IMR-90 (cell line): Measurements from ENCODE around the gene MLKL. TPM values are rescaled to one million over a fixed set of nuclear protein-coding genes. Genes with fewer than 3 reads are reported as not detected.

ENCODE experiments used
- ATAC-seq: fragments of 200-7000 bp; cut with Tn5 transposase; 2 replicates; pipeline ENCODE4 v1.9.1; 2020; ENCODE audit warnings: low read depth, mild to moderate bottlenecking, moderate library complexity
- BruUV-seq: library from RNA; stranded (reverse); fragments of 400-500 nt; replicated peaks from 2 replicates; lab custom pipeline; 2021; lab: Mats Ljungman, UMichigan
- CTCF ChIA-PET: fragments of 300-600 bp; formaldehyde crosslinking; extraction: SDS; loops from one replicate; lab custom pipeline; 2021; ENCODE audit warnings: antibody characterized with exemption; lab: Yijun Ruan, JAX
- POLR2A ChIA-PET: fragments of 300-600 bp; sonication (Branson Sonifier 250); formaldehyde crosslinking; loops from one replicate; lab custom pipeline; 2022; ENCODE audit warnings: antibody characterized with exemption; ENCODE audit not compliant: unreplicated experiment; lab: Charles Lee
- DNase-seq: peaks from one replicate; pipeline ENCODE4 v3.0.0; 2013
- H2AFZ ChIP-seq: replicated peaks from 2 replicates; pipeline ENCODE3; 2013; ENCODE audit warnings: low read length, mild to moderate bottlenecking; ENCODE audit not compliant: poor library complexity
- H2AK5ac ChIP-seq: 2 replicates; pipeline ENCODE4 v1.6.1; 2013; ENCODE audit warnings: low read depth, low read length, inconsistent platforms
- H2AK9ac ChIP-seq: replicated peaks from 2 replicates; pipeline ENCODE3; 2013; ENCODE audit warnings: mild to moderate bottlenecking, low read depth, low read length, moderate library complexity; ENCODE audit not compliant: poor library complexity
- H2BK120ac ChIP-seq: 2 replicates; pipeline ENCODE4 v1.6.1; 2013; ENCODE audit warnings: low read depth, low read length, inconsistent platforms
- H2BK15ac ChIP-seq: 3 replicates; pipeline ENCODE4 v1.6.1; 2013; ENCODE audit warnings: low read depth, low read length, inconsistent platforms
- H2BK20ac ChIP-seq: 2 replicates; pipeline ENCODE4 v1.6.1; 2013; ENCODE audit warnings: low read depth, mild to moderate bottlenecking, inconsistent platforms, low read length, moderate library complexity
- H2BK5ac ChIP-seq: 2 replicates; pipeline ENCODE4 v1.6.1; 2013; ENCODE audit warnings: mild to moderate bottlenecking, low read depth, low read length, inconsistent platforms; ENCODE audit not compliant: poor library complexity, severe bottlenecking
- H3K14ac ChIP-seq: replicated peaks from 2 replicates; pipeline ENCODE4 v1.6.1; 2013; ENCODE audit warnings: low read depth, low read length, inconsistent platforms
- H3K18ac ChIP-seq: 2 replicates; pipeline ENCODE4 v1.6.1; 2013; ENCODE audit warnings: low read depth, low read length, control low read depth
- H3K23ac ChIP-seq: 2 replicates; pipeline ENCODE4 v1.6.1; 2013; ENCODE audit warnings: low read depth, low read length, inconsistent platforms
- H3K27ac ChIP-seq: 2 replicates; pipeline ENCODE4 v1.5.1; 2013; ENCODE audit warnings: mild to moderate bottlenecking, control low read depth, low read length; ENCODE audit not compliant: insufficient read depth
- H3K27me3 ChIP-seq: 2 replicates; pipeline ENCODE4 v1.6.1; 2013; ENCODE audit warnings: low read length; ENCODE audit not compliant: control insufficient read depth, insufficient read depth
- H3K36me3 ChIP-seq: 2 replicates; pipeline ENCODE4 v1.6.1; 2013; ENCODE audit warnings: low read length, mixed read lengths; ENCODE audit not compliant: control insufficient read depth, insufficient read depth
- H3K4ac ChIP-seq: 2 replicates; pipeline ENCODE4 v1.6.1; 2013; ENCODE audit warnings: low read depth, low read length, inconsistent platforms
- H3K4me1 ChIP-seq: 2 replicates; pipeline ENCODE4 v1.6.1; 2013; ENCODE audit warnings: low read length, mixed read lengths; ENCODE audit not compliant: control insufficient read depth, insufficient read depth
- H3K4me2 ChIP-seq: 2 replicates; pipeline ENCODE4 v1.6.1; 2013; ENCODE audit warnings: low read depth, mild to moderate bottlenecking, control low read depth, low read length, moderate library complexity
- H3K4me3 ChIP-seq: 2 replicates; pipeline ENCODE4 v1.5.1; 2013; ENCODE audit warnings: low read depth, mild to moderate bottlenecking, control low read depth, low read length, moderate library complexity; ENCODE audit not compliant: insufficient read depth
- H3K56ac ChIP-seq: 2 replicates; pipeline ENCODE4 v1.6.1; 2013; ENCODE audit warnings: low read length, inconsistent platforms; ENCODE audit not compliant: insufficient read depth; ENCODE audit errors: extremely low read depth
- H3K79me1 ChIP-seq, 2 experiments: 2 replicates each; pipeline ENCODE4 v1.6.1; 2013; ENCODE audit warnings: low read length in 2 of 2, inconsistent platforms in 1 of 2, low read depth in 1 of 2
- H3K9ac ChIP-seq: 2 replicates; pipeline ENCODE4 v1.6.1; 2013; ENCODE audit warnings: low read depth, low read length, control low read depth
- H3K9me1 ChIP-seq: 2 replicates; pipeline ENCODE4 v1.6.1; 2013; ENCODE audit warnings: low read length, inconsistent platforms; ENCODE audit not compliant: insufficient read depth
- H3K9me3 ChIP-seq: 2 replicates; pipeline ENCODE4 v1.6.1; 2013; ENCODE audit warnings: low read length; ENCODE audit not compliant: control insufficient read depth, insufficient read depth
- H4K20me1 ChIP-seq: 2 replicates; pipeline ENCODE4 v1.6.1; 2013; ENCODE audit warnings: low read length, inconsistent platforms; ENCODE audit not compliant: insufficient read depth
- H4K5ac ChIP-seq: 2 replicates; pipeline ENCODE4 v1.6.1; 2013; ENCODE audit warnings: mild to moderate bottlenecking, low read depth, low read length, control low read depth
- H4K8ac ChIP-seq, 2 experiments: 2 replicates each; pipeline ENCODE4 v1.6.1; 2013; ENCODE audit warnings: low read depth in 2 of 2, low read length in 2 of 2, control low read depth in 1 of 2, inconsistent platforms in 1 of 2
- H4K91ac ChIP-seq: 2 replicates; pipeline ENCODE4 v1.6.1; 2013; ENCODE audit warnings: low read depth, low read length, inconsistent platforms; ENCODE audit not compliant: insufficient read depth
- CEBPB ChIP-seq: IDR thresholded peaks from 2 replicates; pipeline ENCODE4 v1.6.1; 2012; ENCODE audit warnings: low read depth, low read length, improper control_type of control experiment
- CHD1 ChIP-seq: IDR thresholded peaks from 2 replicates; pipeline ENCODE4 v1.6.1; 2012; ENCODE audit warnings: low read depth, low read length, improper control_type of control experiment
- ELK1 ChIP-seq: fragments of 150-350 bp; IDR thresholded peaks from 2 replicates; pipeline ENCODE4 v1.6.1; 2016; ENCODE audit warnings: low read depth, mild to moderate bottlenecking, low read length, moderate library complexity, borderline replicate concordance
- FOS ChIP-seq: fragments of 150-350 bp; IDR thresholded peaks from 2 replicates; pipeline ENCODE4 v1.6.1; 2016; ENCODE audit warnings: low read depth, low read length
- MAFK ChIP-seq: IDR thresholded peaks from 2 replicates; pipeline ENCODE4 v1.6.1; 2012; ENCODE audit warnings: low read depth, low read length, improper control_type of control experiment
- MXI1 ChIP-seq: IDR thresholded peaks from 2 replicates; pipeline ENCODE4 v1.6.1; 2012; ENCODE audit warnings: low read depth, mild to moderate bottlenecking, low read length, moderate library complexity, borderline replicate concordance
- NFE2L2 ChIP-seq: fragments of 150-350 bp; IDR thresholded peaks from 2 replicates; pipeline ENCODE4 v1.6.1; 2016; ENCODE audit warnings: low read depth, mild to moderate bottlenecking, low read length
- POLR2A ChIP-seq: IDR thresholded peaks from 2 replicates; pipeline ENCODE4 v1.6.1; 2012; ENCODE audit warnings: mild to moderate bottlenecking, low read depth, low read length
- RCOR1 ChIP-seq: IDR thresholded peaks from 2 replicates; pipeline ENCODE4 v1.6.1; 2012; ENCODE audit warnings: mild to moderate bottlenecking, low read length, improper control_type of control experiment; ENCODE audit not compliant: insufficient replicate concordance
- RFX5 ChIP-seq: IDR thresholded peaks from 2 replicates; pipeline ENCODE4 v1.8.0; 2012; ENCODE audit warnings: low read depth, mild to moderate bottlenecking, low read length, moderate library complexity
- SMC3 ChIP-seq: fragments of 150-350 bp; IDR thresholded peaks from 2 replicates; pipeline ENCODE4 v1.6.1; 2016; ENCODE audit warnings: low read depth, mild to moderate bottlenecking, antibody characterized with exemption, low read length, moderate library complexity
- WGBS, 2 experiments: methylation state at CpG; one replicate each; pipeline versions ENCODE4 v1.1.5 to v1.1.7; 2013; ENCODE audit warnings: missing lambda C conversion rate in 2 of 2; ENCODE audit not compliant: insufficient read length in 1 of 2; ENCODE audit errors: extremely low coverage in 2 of 2; 5-methylcytosine and 5-hydroxymethylcytosine counted together
- dilution Hi-C: fragments of 300-500 bp; cut with HindIII; formaldehyde crosslinking; loops from one replicate; pipeline ENCODE4 v1.14.3; 2018; ENCODE audit warnings: low sequenced_read_pairs; ENCODE audit not compliant: unreplicated experiment
- in situ Hi-C: fragments of 300-500 bp; cut with MboI; formaldehyde crosslinking; loops from 3 replicates; pipeline ENCODE4 v1.14.3; 2019; ENCODE audit warnings: low sequenced_read_pairs, inconsistent platforms, mixed read lengths
- intact Hi-C: fragments of 100-400 bp; cut with micrococcal nuclease; formaldehyde crosslinking; loops from 2 replicates; pipeline ENCODE4 v1.10.0; 2022
- polyA plus RNA-seq, 3 experiments: library from polyadenylated mRNA; depleted of rRNA; stranded (reverse); fragments of >200 nt; gene quantifications; 2 replicates each; pipeline ENCODE4 v1.2.3, GENCODE V29; 2012; ENCODE audit warnings: low replicate concordance in 1 of 3
- total RNA-seq: library from RNA; depleted of rRNA; stranded (reverse); fragments of >200 nt; gene quantifications from 2 replicates; pipeline ENCODE4 v1.2.3, GENCODE V29; 2012

Gene MLKL
- total and polyA plus RNA-seq, 2 of the 4 experiments (the other 2 are of a cell fraction) = 3.6 to 4.5 TPM

GRCh38 chr16:74666425-74667254 is 34.0 kb downstream of the MLKL start, which contains the start of gene RFWD3:
RFWD3 (minus strand) TSS chr16:74666877; CDS start chr16:74661449, 5,428 bp downstream.
- peak within 1 kb of the TSS; percentile 22; the same call in 1 of the 2 replicates for H2BK120ac ChIP-seq
- peak within 1 kb of the TSS; percentile 93 for H2AK9ac ChIP-seq
- peak within 1 kb of the TSS; percentile 89 for H4K5ac ChIP-seq
- intact Hi-C loops = no loop called here
- H2AK5ac ChIP-seq = peak within 1 kb of the TSS; percentile 35
- H3K23ac ChIP-seq = peak within 1 kb of the TSS; percentile 71; the same call in 1 of the 2 replicates
- no peaks in the 10 kb centered on the region for H3K27me3 ChIP-seq
- peak within 1 kb of the TSS; percentile 45; the same call in 1 of the 2 replicates for H3K18ac ChIP-seq
- peak within 1 kb of the TSS; percentile 94 for H2AFZ ChIP-seq
- H4K8ac ChIP-seq = peak within 1 kb of the TSS; percentile 83 to 94
- 0 out of 2 replicates have a peak, but pooled peaks cover 3% of the 10 kb centered on the region for H3K9me1 ChIP-seq
- dilution Hi-C loops = no loop called here
- peak within 1 kb of the TSS; percentile 89 for H3K4me3 ChIP-seq
- ATAC-seq = peak; percentile 100
- 1% methylated on average over 16 of the region's 63 CpGs; no CpG with 5 or more reads in 1 of the 2 experiments for WGBS, 2 experiments
- H3K9ac ChIP-seq = peak within 1 kb of the TSS; percentile 82
- peak within 1 kb of the TSS; percentile 96 for H3K4me2 ChIP-seq
- H2BK15ac ChIP-seq = peak within 1 kb of the TSS; percentile 62; the same call in 1 of the 3 replicates
- H4K91ac ChIP-seq = peak within 1 kb of the TSS; percentile 53
- peaks cover 22 to 24% of the 10 kb centered on the region in 2 experiments for H3K79me1 ChIP-seq
- CTCF ChIA-PET = interaction anchor here (0.6 kb wide), 1 partner anchor 9 kb away, joined by 3 read pairs; no protein-coding TSS in a partner anchor
- DNase-seq = peak; percentile 99
- peak within 1 kb of the TSS; percentile 49 for H2BK5ac ChIP-seq
- peak within 1 kb of the TSS; percentile 75 for H3K56ac ChIP-seq
- TF ChIP-seq ELK1 (no peak), CEBPB (no peak), CHD1 (no peak), FOS (peak; percentile 55; the same call in 1 of the 2 replicates), SMC3 (no peak), POLR2A (peak; percentile 91), RCOR1 (no peak), RFX5 (0 out of 2 replicates have a peak, but pooled peaks have one; percentile 34), NFE2L2 (no peak), MXI1 (peak; percentile 73; the same call in 1 of the 2 replicates), MAFK (peak; percentile 56; the same call in 1 of the 2 replicates)
- in situ Hi-C loops = no loop called here
- H3K14ac ChIP-seq = peak within 1 kb of the TSS; percentile 64
- no peaks in the 10 kb centered on the region; the same call in none of the 2 replicates for H4K20me1 ChIP-seq
- H3K9me3 ChIP-seq = no peaks in the 10 kb centered on the region
- POLR2A ChIA-PET = interaction anchor here (0.6 kb wide), 1 partner anchor 137 kb away, joined by 3 read pairs; no protein-coding TSS in a partner anchor
- TSS peak; percentile 35 for BruUV-seq
- H3K36me3 ChIP-seq = peaks cover 17% of the 10 kb centered on the region
- H3K4ac ChIP-seq = peak within 1 kb of the TSS; percentile 68
- peak within 1 kb of the TSS; percentile 70 for H3K27ac ChIP-seq
- H2BK20ac ChIP-seq = no peak within 1 kb of the TSS
- H3K4me1 ChIP-seq = no peaks in the 10 kb centered on the region
